Heart left ventricle (tissue), 13 donors: Measurements from ENCODE around the gene PRKN.

Source experiments
- POLR2A ChIP-seq, 2 donors: fragments of 450-650 bp; IDR thresholded peaks; one replicate each; pipeline ENCODE4 v1.6.1; 2017; ENCODE audit warnings: antibody characterized with exemption in 2 of 2, mild to moderate bottlenecking in 2 of 2, moderate library complexity in 2 of 2
- TF ChIP-seq, protein P1 (sequence below), 12 donors: fragments of 200-600 bp; sonication (generic) in 4 of 12; IDR thresholded peaks; one replicate each; pipeline versions ENCODE4 v1.5.0 to v1.8.0; 2018 to 2022; ENCODE audit warnings: antibody characterized with exemption in 12 of 12, mild to moderate bottlenecking in 5 of 12
- donor health status: ischemic (EF 13 %, LVEDD 7.1; RV severe dilation, severe dysfunction).
- donor health status: DM: no; HTN: yes; CAD: no.
- donor health status: DM: no; HTN: no; CAD: no.
- donor health status: ischemic (EF 25% LVEDD 6.9; RV normal size, moderate dysfunction).
- donor health status: ischemic (EF 25% LVEDD 5.7; RV mildly dilated, moderate dysfunction).
- donor health status: ischemic (EF 35%, LVEDD 5.7; RV mildly dilated, moderate dysfunction).
- donor health status: nonischemic (EF 11% LVEDD 7.7; RV severe dilation, severe dysfunction).
- donor health status: DM: yes; HTN: yes; CAD: no.
- donor health status: PGD.
- donor health status: ischemic (EF 29% LVEDD 5.4; RV normal size, mild dysfunction).
- donor health status: nonischemic (EF 23%, LVEDD 6.1; RV moderate dilation, normal function).

- TF ChIP-seq, protein P1, sequence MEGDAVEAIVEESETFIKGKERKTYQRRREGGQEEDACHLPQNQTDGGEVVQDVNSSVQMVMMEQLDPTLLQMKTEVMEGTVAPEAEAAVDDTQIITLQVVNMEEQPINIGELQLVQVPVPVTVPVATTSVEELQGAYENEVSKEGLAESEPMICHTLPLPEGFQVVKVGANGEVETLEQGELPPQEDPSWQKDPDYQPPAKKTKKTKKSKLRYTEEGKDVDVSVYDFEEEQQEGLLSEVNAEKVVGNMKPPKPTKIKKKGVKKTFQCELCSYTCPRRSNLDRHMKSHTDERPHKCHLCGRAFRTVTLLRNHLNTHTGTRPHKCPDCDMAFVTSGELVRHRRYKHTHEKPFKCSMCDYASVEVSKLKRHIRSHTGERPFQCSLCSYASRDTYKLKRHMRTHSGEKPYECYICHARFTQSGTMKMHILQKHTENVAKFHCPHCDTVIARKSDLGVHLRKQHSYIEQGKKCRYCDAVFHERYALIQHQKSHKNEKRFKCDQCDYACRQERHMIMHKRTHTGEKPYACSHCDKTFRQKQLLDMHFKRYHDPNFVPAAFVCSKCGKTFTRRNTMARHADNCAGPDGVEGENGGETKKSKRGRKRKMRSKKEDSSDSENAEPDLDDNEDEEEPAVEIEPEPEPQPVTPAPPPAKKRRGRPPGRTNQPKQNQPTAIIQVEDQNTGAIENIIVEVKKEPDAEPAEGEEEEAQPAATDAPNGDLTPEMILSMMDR (IDR thresholded peaks at IDR 0.05): no peak
- no peak for TF ChIP-seq POLR2A (IDR thresholded peaks at IDR 0.05)
Observed at GRCh38 chr6:161985876-161986423, 741.6 kb downstream of the PRKN start.
